Measurements from ENCODE around the gene IGDCC3. TPM values are rescaled to one million over a fixed set of nuclear protein-coding genes. Genes with fewer than 3 reads are reported as not detected.

The IGDCC3 gene
- total RNA-seq, 1 donor from 2014 or later: not detected

GRCh38 chr15:65300924-65301441 lies 76.8 kb downstream of the IGDCC3 start:
- intact Hi-C loops (cut with micrococcal nuclease): no loop called here

GRCh38 chr15:65298731-65299130 lies 79.1 kb downstream of the IGDCC3 start:
- intact Hi-C loops (cut with micrococcal nuclease): loop anchor here (5.0 to 10.0 kb wide), 2 partner anchors 166 to 594 kb away; partner anchors contain the start of gene PDCD7

GRCh38 chr15:65292938-65293518 lies 84.8 kb downstream of the IGDCC3 start:
- intact Hi-C loops (cut with micrococcal nuclease): loop anchor here (10.0 kb wide), 1 partner anchor 588 kb away; no protein-coding TSS in a partner anchor

DNA sequence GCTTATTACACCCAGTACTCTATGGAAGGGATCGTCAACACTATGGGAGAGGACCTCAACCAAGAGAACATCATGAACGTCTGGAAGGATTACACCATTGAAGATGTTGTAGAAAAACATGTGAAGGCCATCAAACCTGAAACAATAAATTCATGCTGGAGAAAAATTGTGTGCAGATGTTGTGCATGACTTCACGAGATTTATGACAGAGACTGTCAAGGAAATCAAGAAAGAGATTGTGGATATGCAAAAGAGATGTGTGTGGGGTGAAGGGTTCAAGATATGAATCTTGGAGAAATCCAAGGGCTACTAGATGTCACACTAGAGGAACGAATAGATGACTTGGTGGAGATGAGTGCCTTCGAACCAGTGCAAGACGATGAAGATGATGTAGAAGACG lies 87.6 kb downstream of the IGDCC3 start:
- intact Hi-C loops (cut with micrococcal nuclease): loop anchor here (10.0 kb wide), 1 partner anchor 585 kb away; no protein-coding TSS in a partner anchor

GRCh38 chr15:65289261-65289854 lies 88.4 kb downstream of the IGDCC3 start:
- intact Hi-C loops (cut with micrococcal nuclease): no loop called here

- intact Hi-C loops (cut with micrococcal nuclease): loop anchor here (2.0 kb wide), 1 partner anchor 393 kb away; no protein-coding TSS in a partner anchor
Observed at GRCh38 chr15:65287520-65287855, 90.3 kb downstream of the IGDCC3 start.

GRCh38 chr15:65286704-65287519 lies 90.9 kb downstream of the IGDCC3 start, which contains the start of gene PARP16:
Gene PARP16 (minus strand): TSS chr15:65286883. CDS start chr15:65286426, 457 bp downstream.
- intact Hi-C loops (cut with micrococcal nuclease): loop anchor here (1.0 to 2.0 kb wide), 3 partner anchors 9 to 392 kb away; partner anchors contain the start of genes RNU5A-1 and RNU5B-1

DNA sequence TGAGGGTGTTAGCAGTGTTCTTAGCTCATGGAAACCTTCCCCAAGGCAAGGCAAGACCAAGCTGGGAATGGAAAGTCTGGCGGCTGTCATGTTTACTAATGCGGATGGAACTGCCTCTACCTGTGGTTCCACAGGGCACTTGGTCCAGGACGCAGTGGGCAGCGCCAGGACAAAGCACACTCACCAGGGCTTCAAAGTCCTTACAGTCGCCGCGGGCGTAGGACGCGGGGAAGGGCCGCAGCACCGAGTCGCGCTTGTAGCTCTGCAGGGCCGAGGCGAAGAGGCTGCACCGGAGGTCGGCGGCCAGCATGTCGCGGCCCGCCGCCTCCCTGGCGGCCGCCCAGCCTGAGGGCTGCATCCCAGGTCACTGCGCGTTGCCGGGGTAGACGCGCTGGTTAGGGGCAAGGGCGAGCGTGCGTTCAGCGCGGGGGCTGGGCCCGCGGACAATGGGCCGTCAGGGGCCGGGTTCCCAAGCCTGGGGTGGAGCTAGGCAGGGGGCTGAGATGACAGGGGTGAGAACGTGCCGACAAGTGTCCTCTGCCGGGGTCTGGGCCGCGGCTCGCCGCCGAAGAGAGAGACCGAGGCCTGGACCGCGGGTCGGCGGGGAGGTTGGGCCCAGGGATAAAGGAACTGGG lies 91.6 kb downstream of the IGDCC3 start:
- intact Hi-C loops (cut with micrococcal nuclease): loop anchor here (1.0 to 2.0 kb wide), 3 partner anchors 10 to 391 kb away; partner anchors contain the start of genes RNU5A-1 and RNU5B-1

GRCh38 chr15:65285291-65286068 lies 92.3 kb downstream of the IGDCC3 start:
- intact Hi-C loops (cut with micrococcal nuclease): loop anchor here (1.0 to 2.0 kb wide), 3 partner anchors 11 to 391 kb away; partner anchors contain the start of genes RNU5A-1 and RNU5B-1

GRCh38 chr15:65278480-65278879 lies 99.3 kb downstream of the IGDCC3 start:
- intact Hi-C loops (cut with micrococcal nuclease): no loop called here

Other genes starting within 250 kb of the IGDCC3 start
- gene PDCD7, start 244.2 kb downstream of the IGDCC3 start, total RNA-seq: 41.8 and 43.2 TPM in 2 replicates
- gene CLPX, start 192.7 kb downstream of the IGDCC3 start, total RNA-seq: 42.0 and 44.3 TPM in 2 replicates
- 0.07 TPM in 2 replicates for gene CILP, start 166.5 kb downstream of the IGDCC3 start, total RNA-seq
- 14.7 and 15.2 TPM in 2 replicates for gene PARP16, start 91.1 kb downstream of the IGDCC3 start, total RNA-seq
- gene RNU5A-1, start 82.0 kb downstream of the IGDCC3 start, total RNA-seq: not detected in 2 replicates
- gene RNU5B-1, start 73.3 kb downstream of the IGDCC3 start, total RNA-seq: not detected in 2 replicates
- 0.16 TPM in 1 of 2 replicates, not detected in the other for gene IGDCC4, start 44.9 kb upstream of the IGDCC3 start, total RNA-seq
- gene DPP8, start 139.7 kb upstream of the IGDCC3 start, total RNA-seq: 41.3 and 42.0 TPM in 2 replicates
- gene HACD3, start 152.5 kb upstream of the IGDCC3 start, total RNA-seq: 35.6 and 36.8 TPM in 2 replicates
- gene INTS14, start 233.1 kb upstream of the IGDCC3 start, total RNA-seq: 36.1 and 38.4 TPM in 2 replicates
- gene SLC24A1, start 243.9 kb upstream of the IGDCC3 start, total RNA-seq: 3.4 and 3.5 TPM in 2 replicates

All from T-helper 2 cell treated with Interferon-gamma antibody and Interleukin-4, amounts not matched to agents 100 ng/mL and 5 ng/mL, for 36 hours (primary cell).